Measurements from ENCODE around the gene ARRB1. TPM values are rescaled to one million over a fixed set of nuclear protein-coding genes. Genes with fewer than 3 reads are reported as not detected.
"Not testable (repeated sequence)": the region's sequence is repeated elsewhere in the genome, so short reads cannot be mapped to it uniquely, and the experiment has no call there.

The ARRB1 gene
- total RNA-seq, 1 donor from 2014 or later, result 1.0 TPM

GRCh38 chr11:75365711-75366181, 14.3 kb upstream of the ARRB1 start:
- Histone ChIP-seq H2AFZ (replicated peaks) (no peak overlapping the region), H3K4me3 (no peak overlapping the region), H3K27me3 (no peaks in the 10 kb centered on the region), H3K4me2 (no peak overlapping the region), H3K79me2 (ENCODE audit: low read depth) (no peaks in the 10 kb centered on the region), H3K27ac (no peak overlapping the region), H3F3A (ENCODE audit: low read depth) (no peaks in the 10 kb centered on the region), H3K9me3 (ENCODE audit: low read depth) (no peaks in the 10 kb centered on the region), H3K36me3 (no peaks in the 10 kb centered on the region), H3K4me1 (no peaks in the 10 kb centered on the region), H3K9ac (no peak overlapping the region), H4K20me1 (ENCODE audit: low read depth) (no peaks in the 10 kb centered on the region)
- Mint-ChIP-seq H3K9me3 (peaks cover 7% of the 10 kb centered on the region), H3K4me1 (no peaks in the 10 kb centered on the region), H3K27me3 (ENCODE audit: insufficient read depth, low read depth) (peaks cover 5% of the 10 kb centered on the region), H3K27ac (no peak overlapping the region), H3K36me3 (no peaks in the 10 kb centered on the region), H3K4me3 (no peak overlapping the region)
- DNase-seq (ENCODE audit: low spot score), result no peak
- TF ChIP-seq CTCF (IDR thresholded peaks at IDR 0.05) (no peak), EZH2phosphoT487 (IDR thresholded peaks at IDR 0.05) (no peak), EZH2 (IDR thresholded peaks at IDR 0.05) (no peak)

- not testable (repeated sequence) for H3K4me3 ChIP-seq; H4K20me1 ChIP-seq (ENCODE audit: low read depth); H3K27me3 ChIP-seq; H3K27ac Mint-ChIP-seq; H3K36me3 ChIP-seq; H3K4me1 ChIP-seq; H3K4me2 ChIP-seq; H3F3A ChIP-seq (ENCODE audit: low read depth); H3K9me3 Mint-ChIP-seq; H3K27me3 Mint-ChIP-seq (ENCODE audit: insufficient read depth, low read depth); H3K9me3 ChIP-seq (ENCODE audit: low read depth); H3K79me2 ChIP-seq (ENCODE audit: low read depth); H3K9ac ChIP-seq; H3K27ac ChIP-seq; DNase-seq (ENCODE audit: low spot score); H3K4me3 Mint-ChIP-seq; H2AFZ ChIP-seq (replicated peaks); H3K36me3 Mint-ChIP-seq; H3K4me1 Mint-ChIP-seq
These were observed 10.8 kb upstream of the ARRB1 start for GRCh38 chr11:75362285-75362684.

- Mint-ChIP-seq H3K4me3 (no peak overlapping the region), H3K9me3 (no peaks in the 10 kb centered on the region), H3K27ac (no peak overlapping the region), H3K27me3 (ENCODE audit: insufficient read depth, low read depth) (peaks cover 14% of the 10 kb centered on the region), H3K36me3 (no peaks in the 10 kb centered on the region), H3K4me1 (peaks cover 3% of the 10 kb centered on the region)
- Histone ChIP-seq H3F3A (ENCODE audit: low read depth) (peaks cover 14% of the 10 kb centered on the region), H2AFZ (replicated peaks) (no peak overlapping the region), H3K4me1 (peaks cover 4% of the 10 kb centered on the region), H3K9ac (no peak overlapping the region), H3K27ac (no peak overlapping the region), H3K79me2 (ENCODE audit: low read depth) (no peaks in the 10 kb centered on the region), H3K4me2 (no peak overlapping the region), H4K20me1 (ENCODE audit: low read depth) (no peaks in the 10 kb centered on the region), H3K9me3 (ENCODE audit: low read depth) (no peaks in the 10 kb centered on the region), H3K36me3 (no peaks in the 10 kb centered on the region), H3K4me3 (no peak overlapping the region), H3K27me3 (peaks cover 20% of the 10 kb centered on the region)
- no peak for TF ChIP-seq CTCF (IDR thresholded peaks at IDR 0.05)
- TF ChIP-seq EZH2 (IDR thresholded peaks at IDR 0.05), result no peak
- TF ChIP-seq EZH2phosphoT487 (IDR thresholded peaks at IDR 0.05), result no peak
- DNase-seq (ENCODE audit: low spot score), result no peak
These were observed 5.2 kb upstream of the ARRB1 start for GRCh38 chr11:75356613-75357012.

- DNase-seq (ENCODE audit: low spot score), result no peak
These were observed 3.6 kb upstream of the ARRB1 start for GRCh38 chr11:75355051-75355450.

More at GRCh38 chr11:75355051-75355450, 3.6 kb upstream of the ARRB1 start:
- Histone ChIP-seq H3K27me3 (peaks cover 36% of the 10 kb centered on the region), H3K27ac (no peak overlapping the region), H3K4me1 (peaks cover 16% of the 10 kb centered on the region), H4K20me1 (ENCODE audit: low read depth) (no peaks in the 10 kb centered on the region), H3K9me3 (ENCODE audit: low read depth) (no peaks in the 10 kb centered on the region), H3K79me2 (ENCODE audit: low read depth) (no peaks in the 10 kb centered on the region), H3K4me3 (no peak overlapping the region), H2AFZ (replicated peaks) (no peak overlapping the region), H3K4me2 (no peak overlapping the region), H3K9ac (no peak overlapping the region), H3K36me3 (no peaks in the 10 kb centered on the region), H3F3A (ENCODE audit: low read depth) (peaks cover 19% of the 10 kb centered on the region)
- Mint-ChIP-seq H3K27ac (no peak overlapping the region), H3K27me3 (ENCODE audit: insufficient read depth, low read depth) (peaks cover 18% of the 10 kb centered on the region), H3K36me3 (no peaks in the 10 kb centered on the region), H3K9me3 (no peaks in the 10 kb centered on the region), H3K4me1 (peaks cover 13% of the 10 kb centered on the region), H3K4me3 (no peak overlapping the region)
- no peak for TF ChIP-seq EZH2 (IDR thresholded peaks at IDR 0.05)
- TF ChIP-seq CTCF (IDR thresholded peaks at IDR 0.05), result no peak
- TF ChIP-seq EZH2phosphoT487 (IDR thresholded peaks at IDR 0.05), result no peak

All from neural progenitor cell (in vitro differentiated cells).